ENCODE results near the gene CDCA5. TPM values are rescaled to one million over a fixed set of nuclear protein-coding genes. Genes with fewer than 3 reads are reported as not detected.

CDCA5 gene
- total and polyA plus RNA-seq, 2 experiments from 2014 or later: 6.4 to 7.9 TPM

- Histone ChIP-seq H3K4me3 (no peak overlapping the region), H3K9me2 (replicated peaks; ENCODE audit: insufficient read depth) (no peaks in the 10 kb centered on the region), H3K79me2 (peaks cover 30% of the 10 kb centered on the region), H3K27ac (no peak overlapping the region), H3K9me3 (ENCODE audit: low read depth) (no peaks in the 10 kb centered on the region), H3K27me3 (no peaks in the 10 kb centered on the region), H2AFZ (no peak overlapping the region), H3K4me1 (ENCODE audit: insufficient read depth) (peaks cover 17% of the 10 kb centered on the region), H3K36me3 (replicated peaks; ENCODE audit: insufficient read depth, low read depth) (no peaks in the 10 kb centered on the region), H4K20me1 (ENCODE audit: insufficient read depth, poor library complexity, severe bottlenecking) (peaks cover 4% of the 10 kb centered on the region), H3K4me2 (no peak overlapping the region)
- WGBS (ENCODE audit: low lambda C conversion rate, missing lambda C conversion rate): 98% methylated on average over 6 of the region's 6 CpGs
- TF ChIP-seq CTCF (IDR thresholded peaks at IDR 0.05; ENCODE audit: poor library complexity) (no peak), EZH2 (IDR thresholded peaks at IDR 0.05; ENCODE audit: borderline replicate concordance) (no peak), EZH2phosphoT487 (IDR thresholded peaks at IDR 0.05; ENCODE audit: low read depth, severe bottlenecking, unreplicated experiment) (no peak)
- DNase-seq (ENCODE audit: low spot score): no peak
Observed at GRCh38 chr11:65131895-65132237, 48.0 kb upstream of the CDCA5 start.

GRCh38 chr11:65131417-65131776 is 47.6 kb upstream of the CDCA5 start:
- Histone ChIP-seq H4K20me1 (ENCODE audit: insufficient read depth, poor library complexity, severe bottlenecking) (peaks cover 4% of the 10 kb centered on the region), H3K79me2 (peaks cover 30% of the 10 kb centered on the region), H2AFZ (no peak overlapping the region), H3K27me3 (no peaks in the 10 kb centered on the region), H3K36me3 (replicated peaks; ENCODE audit: insufficient read depth, low read depth) (no peaks in the 10 kb centered on the region), H3K9me3 (ENCODE audit: low read depth) (no peaks in the 10 kb centered on the region), H3K9me2 (replicated peaks; ENCODE audit: insufficient read depth) (no peaks in the 10 kb centered on the region), H3K4me3 (no peak overlapping the region), H3K4me2 (no peak overlapping the region), H3K27ac (no peak overlapping the region), H3K4me1 (ENCODE audit: insufficient read depth) (peaks cover 17% of the 10 kb centered on the region)
- TF ChIP-seq EZH2 (IDR thresholded peaks at IDR 0.05; ENCODE audit: borderline replicate concordance): no peak
- DNase-seq (ENCODE audit: low spot score): no peak
- 100% methylated on average over 3 of the region's 3 CpGs for WGBS (ENCODE audit: low lambda C conversion rate, missing lambda C conversion rate)

GRCh38 chr11:65130631-65131416 is 47.0 kb upstream of the CDCA5 start:
- H3K27me3 ChIP-seq: no peaks in the 10 kb centered on the region
- TF ChIP-seq EZH2phosphoT487 (IDR thresholded peaks at IDR 0.05; ENCODE audit: low read depth, severe bottlenecking, unreplicated experiment) (no peak), CTCF (IDR thresholded peaks at IDR 0.05; ENCODE audit: poor library complexity) (no peak), EZH2 (IDR thresholded peaks at IDR 0.05; ENCODE audit: borderline replicate concordance) (no peak)
- H2AFZ ChIP-seq: no peak overlapping the region
- H3K4me3 ChIP-seq: no peak overlapping the region
- no peak overlapping the region for H3K27ac ChIP-seq
- H3K4me1 ChIP-seq (ENCODE audit: insufficient read depth): peaks cover 13% of the 10 kb centered on the region
- H3K4me2 ChIP-seq: no peak overlapping the region
- WGBS (ENCODE audit: low lambda C conversion rate, missing lambda C conversion rate): 97% methylated on average over 13 of the region's 19 CpGs
- H3K9me3 ChIP-seq (ENCODE audit: low read depth): no peaks in the 10 kb centered on the region
- H4K20me1 ChIP-seq (ENCODE audit: insufficient read depth, poor library complexity, severe bottlenecking): peaks cover 4% of the 10 kb centered on the region
- no peak for DNase-seq (ENCODE audit: low spot score)
- H3K9me2 ChIP-seq (replicated peaks; ENCODE audit: insufficient read depth): no peaks in the 10 kb centered on the region
- peaks cover 30% of the 10 kb centered on the region for H3K79me2 ChIP-seq
- no peaks in the 10 kb centered on the region for H3K36me3 ChIP-seq (replicated peaks; ENCODE audit: insufficient read depth, low read depth)

- WGBS (ENCODE audit: low lambda C conversion rate, missing lambda C conversion rate): 92% methylated on average over 12 of the region's 13 CpGs
- H3K4me1 ChIP-seq (ENCODE audit: insufficient read depth): peaks cover 8% of the 10 kb centered on the region
- H3K4me2 ChIP-seq: no peak overlapping the region
- DNase-seq (ENCODE audit: low spot score): no peak
- H3K79me2 ChIP-seq: peaks cover 34% of the 10 kb centered on the region
- no peak overlapping the region for H3K4me3 ChIP-seq
- H3K36me3 ChIP-seq (replicated peaks; ENCODE audit: insufficient read depth, low read depth): no peaks in the 10 kb centered on the region
- H3K27ac ChIP-seq: no peak overlapping the region
- no peaks in the 10 kb centered on the region for H3K9me3 ChIP-seq (ENCODE audit: low read depth)
- no peaks in the 10 kb centered on the region for H3K27me3 ChIP-seq
- H3K9me2 ChIP-seq (replicated peaks; ENCODE audit: insufficient read depth): no peaks in the 10 kb centered on the region
- TF ChIP-seq EZH2phosphoT487 (IDR thresholded peaks at IDR 0.05; ENCODE audit: low read depth, severe bottlenecking, unreplicated experiment) (no peak), CTCF (IDR thresholded peaks at IDR 0.05; ENCODE audit: poor library complexity) (no peak), EZH2 (IDR thresholded peaks at IDR 0.05; ENCODE audit: borderline replicate concordance) (no peak)
- no peak overlapping the region for H2AFZ ChIP-seq
- H4K20me1 ChIP-seq (ENCODE audit: insufficient read depth, poor library complexity, severe bottlenecking): peaks cover 4% of the 10 kb centered on the region
Observed at GRCh38 chr11:65129649-65130441, 46.0 kb upstream of the CDCA5 start.
